DOHH2 (cell line): ENCODE measurements around the gene RGS7BP.
"Not testable (repeated sequence)": the region's sequence is repeated elsewhere in the genome, so short reads cannot be mapped to it uniquely, and the experiment has no call there.

Experiments
- H3F3A ChIP-seq: fragments of 200-600 bp; sonication (generic), shearing (Covaris generic); 2 replicates; pipeline ENCODE4 v1.6.0; 2016; ENCODE audit warnings: antibody characterized with exemption, mild to moderate bottlenecking; ENCODE audit not compliant: control insufficient read depth, insufficient read depth
- H3K27ac ChIP-seq: fragments of 200-600 bp; sonication (generic); 2 replicates; pipeline ENCODE4 v1.5.1; 2014; ENCODE audit warnings: low read depth, mild to moderate bottlenecking, low read length, moderate library complexity
- H3K27me3 ChIP-seq: fragments of 200-600 bp; sonication (generic); 2 replicates; pipeline ENCODE4 v1.6.1; 2014; ENCODE audit warnings: mild to moderate bottlenecking, low read length, mixed read lengths; ENCODE audit not compliant: control insufficient read depth
- H3K36me3 ChIP-seq: fragments of 200-600 bp; sonication (generic); 2 replicates; pipeline ENCODE4 v1.6.1; 2014; ENCODE audit warnings: mild to moderate bottlenecking, low read length, moderate library complexity, mixed read lengths; ENCODE audit not compliant: control insufficient read depth
- H3K4me1 ChIP-seq: fragments of 200-600 bp; sonication (generic); 2 replicates; pipeline ENCODE4 v1.6.1; 2014; ENCODE audit warnings: mild to moderate bottlenecking, low read length, mixed read lengths; ENCODE audit not compliant: control insufficient read depth
- H3K4me2 ChIP-seq: fragments of 200-600 bp; sonication (generic); 2 replicates; pipeline ENCODE4 v1.6.0; 2014; ENCODE audit warnings: mild to moderate bottlenecking, low read length, moderate library complexity
- H3K4me3 ChIP-seq: fragments of 200-600 bp; sonication (generic); 2 replicates; pipeline ENCODE4 v1.5.1; 2014; ENCODE audit warnings: mild to moderate bottlenecking, low read length, mixed read lengths
- H3K79me2 ChIP-seq: fragments of 200-600 bp; sonication (generic); 2 replicates; pipeline ENCODE4 v1.6.1; 2014; ENCODE audit warnings: mild to moderate bottlenecking, low read length, mixed read lengths; ENCODE audit not compliant: control insufficient read depth
- H3K9me2 ChIP-seq: fragments of 200-600 bp; sonication (generic); replicated peaks from 2 replicates; pipeline ENCODE4 v1.6.1; 2014; ENCODE audit warnings: mild to moderate bottlenecking, low read length, mixed read lengths; ENCODE audit not compliant: control insufficient read depth
- H3K9me3 ChIP-seq: fragments of 200-600 bp; sonication (generic); 2 replicates; pipeline ENCODE4 v1.6.1; 2014; ENCODE audit warnings: antibody characterized with exemption, low read length, mixed read lengths; ENCODE audit not compliant: control insufficient read depth, insufficient read depth
- H4K20me1 ChIP-seq: fragments of 200-600 bp; sonication (generic); 2 replicates; pipeline ENCODE4 v1.6.0; 2014; ENCODE audit warnings: low read depth, mild to moderate bottlenecking, antibody characterized with exemption, low read length, moderate library complexity; ENCODE audit not compliant: control insufficient read depth, insufficient read depth
- CTCF ChIP-seq: fragments of 200-600 bp; sonication (generic); IDR thresholded peaks from one replicate; pipeline ENCODE4 v1.5.1; 2014; ENCODE audit warnings: antibody characterized with exemption, mild to moderate bottlenecking, low read depth, low read length; ENCODE audit not compliant: poor library complexity, severe bottlenecking
- EZH2phosphoT487 ChIP-seq: fragments of 200-600 bp; sonication (generic); IDR thresholded peaks from 2 replicates; pipeline ENCODE4 v1.6.1; 2017; ENCODE audit warnings: borderline replicate concordance, mild to moderate bottlenecking, antibody characterized with exemption, low read length, moderate library complexity, mixed read lengths

RGS7BP gene

DNA sequence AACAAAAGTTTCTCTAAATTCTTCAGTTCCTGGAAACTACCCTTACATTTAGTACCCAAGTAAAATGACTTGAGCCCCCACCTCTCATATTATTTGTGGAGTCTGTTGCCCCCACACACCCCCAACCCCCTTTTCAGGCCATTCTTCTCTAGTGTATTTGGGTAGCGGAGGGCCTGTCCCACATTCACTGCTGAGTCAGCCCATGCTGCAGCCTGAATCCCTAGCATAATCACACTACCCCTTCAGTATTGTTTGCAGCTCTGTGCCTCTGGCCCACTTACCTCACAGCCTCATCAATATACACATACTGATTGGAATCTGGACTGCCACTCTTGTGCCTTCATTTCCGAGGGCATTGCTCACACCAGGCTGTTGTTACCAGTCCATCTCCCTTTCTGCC lies 26.8 kb downstream of the RGS7BP start:
- H4K20me1 ChIP-seq, result no peaks in the 10 kb centered on the region
- no peak overlapping the region for H3K4me2 ChIP-seq
- TF ChIP-seq EZH2phosphoT487 (no peak), CTCF (no peak)
- H3K9me3 ChIP-seq, result no peaks in the 10 kb centered on the region
- no peak overlapping the region for H3K27ac ChIP-seq
- H3K9me2 ChIP-seq, result no peaks in the 10 kb centered on the region
- no peak overlapping the region for H3K4me3 ChIP-seq
- no peaks in the 10 kb centered on the region for H3K36me3 ChIP-seq
- H3K27me3 ChIP-seq, result no peaks in the 10 kb centered on the region
- no peaks in the 10 kb centered on the region for H3F3A ChIP-seq
- H3K4me1 ChIP-seq, result no peaks in the 10 kb centered on the region
- H3K79me2 ChIP-seq, result no peaks in the 10 kb centered on the region

DNA sequence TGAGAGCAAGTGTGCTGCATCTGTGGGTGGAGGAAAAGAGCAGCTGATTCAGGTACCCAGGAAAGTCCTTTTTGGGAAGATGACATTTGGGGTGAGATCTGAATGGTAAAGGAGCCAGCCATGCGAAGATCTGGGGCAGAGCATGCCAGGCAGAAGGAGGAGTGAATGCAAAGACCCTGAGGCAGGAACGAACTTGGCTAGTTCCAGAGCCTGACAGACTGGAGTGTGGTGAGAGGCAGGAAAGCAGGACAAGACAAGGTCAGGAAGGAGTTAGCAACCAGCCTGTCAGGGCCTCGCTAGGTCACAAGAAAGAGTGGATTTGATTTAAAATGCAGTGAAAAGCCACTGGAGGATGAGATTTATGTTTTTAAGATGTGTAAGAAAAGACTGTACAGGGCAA lies 28.2 kb downstream of the RGS7BP start:
- Histone ChIP-seq H3K9me3 (no peaks in the 10 kb centered on the region), H3K9me2 (no peaks in the 10 kb centered on the region)

DNA sequence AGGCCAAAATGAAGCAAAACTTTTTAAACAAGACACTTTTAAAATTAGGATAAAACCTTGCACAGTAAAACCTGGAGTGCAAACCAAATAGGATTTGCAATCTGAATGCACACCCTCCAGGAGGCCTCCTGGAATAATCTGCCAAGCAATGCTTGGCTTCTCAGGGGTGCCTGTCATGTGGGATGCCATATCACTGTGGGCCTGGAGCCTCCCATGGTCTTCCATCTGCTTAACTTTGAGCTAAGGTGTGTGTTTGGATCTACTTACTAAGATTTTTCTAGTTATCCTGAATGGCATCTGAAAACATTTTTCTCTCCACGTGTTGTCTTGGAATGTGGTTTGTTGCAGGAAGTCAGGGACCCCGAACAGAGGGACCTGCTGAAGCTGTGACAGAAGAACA lies 52.1 kb downstream of the RGS7BP start:
- no peak overlapping the region for H3K4me3 ChIP-seq
- H3K4me1 ChIP-seq, result no peaks in the 10 kb centered on the region
- TF ChIP-seq CTCF, result no peak
- no peak for TF ChIP-seq EZH2phosphoT487
- H3K36me3 ChIP-seq, result no peaks in the 10 kb centered on the region
- 0 out of 2 replicates have a peak, but pooled peaks cover 2% of the 10 kb centered on the region for H3K9me2 ChIP-seq
- no peaks in the 10 kb centered on the region for H3F3A ChIP-seq
- H3K9me3 ChIP-seq, result no peaks in the 10 kb centered on the region
- H4K20me1 ChIP-seq, result no peaks in the 10 kb centered on the region
- H3K79me2 ChIP-seq, result no peaks in the 10 kb centered on the region
- H3K27me3 ChIP-seq, result no peaks in the 10 kb centered on the region
- H3K27ac ChIP-seq, result no peak overlapping the region
- H3K4me2 ChIP-seq, result no peak overlapping the region

More for the DNA sequence above, 28.2 kb downstream of the RGS7BP start:
- TF ChIP-seq CTCF (no peak), EZH2phosphoT487 (no peak)
- Histone ChIP-seq H3K36me3 (no peaks in the 10 kb centered on the region), H3K27me3 (no peaks in the 10 kb centered on the region), H3K27ac (no peak overlapping the region), H3K79me2 (no peaks in the 10 kb centered on the region), H3K4me3 (no peak overlapping the region), H4K20me1 (no peaks in the 10 kb centered on the region), H3F3A (no peaks in the 10 kb centered on the region), H3K4me1 (no peaks in the 10 kb centered on the region), H3K4me2 (no peak overlapping the region)

DNA sequence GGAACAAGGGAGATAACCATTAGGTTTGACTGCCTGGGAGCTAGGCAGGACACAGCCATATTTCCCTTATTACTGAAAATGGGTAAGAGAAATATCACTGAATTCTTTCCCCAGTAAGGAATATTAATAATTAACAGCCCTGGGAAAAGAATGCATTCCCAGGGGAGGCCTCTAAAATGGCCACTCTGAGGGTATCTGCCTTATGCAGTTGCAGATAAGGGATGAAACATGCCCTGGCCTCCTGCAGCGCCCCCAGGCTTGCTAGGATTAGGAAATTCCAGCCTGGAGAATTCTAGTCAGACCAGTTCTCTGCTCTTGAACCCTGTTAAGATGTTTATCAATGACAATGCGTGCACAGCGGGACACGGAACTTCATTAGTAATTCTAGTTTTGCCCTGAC lies 52.8 kb downstream of the RGS7BP start:
- H3K9me3 ChIP-seq, H4K20me1 ChIP-seq, H3F3A ChIP-seq, H3K9me2 ChIP-seq, H3K4me1 ChIP-seq, H3K79me2 ChIP-seq, H3K4me2 ChIP-seq, H3K36me3 ChIP-seq, H3K4me3 ChIP-seq, H3K27ac ChIP-seq, H3K27me3 ChIP-seq: not testable (repeated sequence)
